ENCODE results near the gene ECSCR. TPM values are rescaled to one million over a fixed set of nuclear protein-coding genes. Genes with fewer than 3 reads are reported as not detected.

ECSCR gene
- total and polyA plus RNA-seq, 10 of the 15 experiments (the other 5 are each of a cell fraction or from before 2014, with no cell fraction given), result 0.15 to 0.83 (median 0.23) TPM; not detected in 3

DNA sequence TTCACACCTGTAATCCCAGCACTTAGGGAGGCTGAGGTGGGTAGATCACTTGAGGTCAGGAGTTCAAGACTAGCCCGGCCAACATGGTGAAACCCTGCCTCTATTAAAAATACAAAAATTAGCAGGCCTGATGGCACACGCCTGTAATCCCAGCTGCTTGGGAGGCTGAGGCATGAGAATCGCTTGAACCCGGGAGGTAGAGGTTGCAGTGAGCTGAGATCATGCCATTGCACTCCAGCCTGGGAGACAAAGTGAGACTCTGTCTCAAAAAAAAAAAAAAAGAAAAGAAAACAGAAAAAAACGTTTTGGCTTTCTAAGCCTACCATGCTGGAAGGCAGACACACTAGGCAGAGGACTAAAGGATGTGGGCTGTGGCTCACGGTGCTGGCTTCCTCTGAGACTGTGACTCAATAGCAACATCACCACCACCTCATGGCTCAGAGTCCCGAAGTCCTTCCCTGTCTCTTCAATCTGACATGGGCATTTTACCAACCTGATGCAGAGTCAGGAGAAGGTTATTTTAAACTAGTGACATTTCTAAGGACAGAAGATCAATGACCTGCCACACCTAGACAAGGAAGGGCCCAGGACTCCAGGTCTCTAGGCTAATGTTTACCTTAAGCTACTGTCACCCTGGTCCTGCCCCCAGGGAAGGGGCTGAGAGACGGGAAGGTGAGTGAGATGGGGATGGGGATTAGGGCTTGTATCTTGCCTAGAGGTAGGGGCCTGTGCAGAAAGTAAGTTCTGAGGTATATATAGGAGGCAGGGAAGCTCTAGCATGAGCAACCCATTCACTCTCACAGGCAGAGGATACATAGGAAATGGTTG lies 3.7 kb downstream of the ECSCR start (continued):
- TF ChIP-seq, protein P1, sequence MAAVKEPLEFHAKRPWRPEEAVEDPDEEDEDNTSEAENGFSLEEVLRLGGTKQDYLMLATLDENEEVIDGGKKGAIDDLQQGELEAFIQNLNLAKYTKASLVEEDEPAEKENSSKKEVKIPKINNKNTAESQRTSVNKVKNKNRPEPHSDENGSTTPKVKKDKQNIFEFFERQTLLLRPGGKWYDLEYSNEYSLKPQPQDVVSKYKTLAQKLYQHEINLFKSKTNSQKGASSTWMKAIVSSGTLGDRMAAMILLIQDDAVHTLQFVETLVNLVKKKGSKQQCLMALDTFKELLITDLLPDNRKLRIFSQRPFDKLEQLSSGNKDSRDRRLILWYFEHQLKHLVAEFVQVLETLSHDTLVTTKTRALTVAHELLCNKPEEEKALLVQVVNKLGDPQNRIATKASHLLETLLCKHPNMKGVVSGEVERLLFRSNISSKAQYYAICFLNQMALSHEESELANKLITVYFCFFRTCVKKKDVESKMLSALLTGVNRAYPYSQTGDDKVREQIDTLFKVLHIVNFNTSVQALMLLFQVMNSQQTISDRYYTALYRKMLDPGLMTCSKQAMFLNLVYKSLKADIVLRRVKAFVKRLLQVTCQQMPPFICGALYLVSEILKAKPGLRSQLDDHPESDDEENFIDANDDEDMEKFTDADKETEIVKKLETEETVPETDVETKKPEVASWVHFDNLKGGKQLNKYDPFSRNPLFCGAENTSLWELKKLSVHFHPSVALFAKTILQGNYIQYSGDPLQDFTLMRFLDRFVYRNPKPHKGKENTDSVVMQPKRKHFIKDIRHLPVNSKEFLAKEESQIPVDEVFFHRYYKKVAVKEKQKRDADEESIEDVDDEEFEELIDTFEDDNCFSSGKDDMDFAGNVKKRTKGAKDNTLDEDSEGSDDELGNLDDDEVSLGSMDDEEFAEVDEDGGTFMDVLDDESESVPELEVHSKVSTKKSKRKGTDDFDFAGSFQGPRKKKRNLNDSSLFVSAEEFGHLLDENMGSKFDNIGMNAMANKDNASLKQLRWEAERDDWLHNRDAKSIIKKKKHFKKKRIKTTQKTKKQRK (IDR thresholded peaks at IDR 0.05; ENCODE audit: low read depth, low read length), result no peak
- TF ChIP-seq MTA3 (IDR thresholded peaks at IDR 0.05; ENCODE audit: borderline replicate concordance, low read length), result no peak
- no peak for TF ChIP-seq ESRRA (IDR thresholded peaks at IDR 0.05; ENCODE audit: low read length)
- TF ChIP-seq SP1 (IDR thresholded peaks at IDR 0.05; ENCODE audit: low read depth, low read length), result no peak
- no peak for TF ChIP-seq DPF2 (IDR thresholded peaks at IDR 0.05)
- TF ChIP-seq, protein P2, sequence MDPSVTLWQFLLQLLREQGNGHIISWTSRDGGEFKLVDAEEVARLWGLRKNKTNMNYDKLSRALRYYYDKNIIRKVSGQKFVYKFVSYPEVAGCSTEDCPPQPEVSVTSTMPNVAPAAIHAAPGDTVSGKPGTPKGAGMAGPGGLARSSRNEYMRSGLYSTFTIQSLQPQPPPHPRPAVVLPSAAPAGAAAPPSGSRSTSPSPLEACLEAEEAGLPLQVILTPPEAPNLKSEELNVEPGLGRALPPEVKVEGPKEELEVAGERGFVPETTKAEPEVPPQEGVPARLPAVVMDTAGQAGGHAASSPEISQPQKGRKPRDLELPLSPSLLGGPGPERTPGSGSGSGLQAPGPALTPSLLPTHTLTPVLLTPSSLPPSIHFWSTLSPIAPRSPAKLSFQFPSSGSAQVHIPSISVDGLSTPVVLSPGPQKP (IDR thresholded peaks at IDR 0.05; ENCODE audit: low read depth, low read length), result no peak
- TF ChIP-seq CBX3 (IDR thresholded peaks at IDR 0.05; ENCODE audit: borderline replicate concordance, low read depth), result no peak
- no peak for TF ChIP-seq NFYB (IDR thresholded peaks at IDR 0.05; ENCODE audit: insufficient read depth, low read depth, low read length)
- no peak for TF ChIP-seq EGR1 (IDR thresholded peaks at IDR 0.05; ENCODE audit: borderline replicate concordance in 1 of 2, low read depth in 2 of 2, low read length in 2 of 2)
- TF ChIP-seq MEF2A (IDR thresholded peaks at IDR 0.05; ENCODE audit: insufficient read depth, low read depth, low read length), result no peak
- TF ChIP-seq, protein P3, sequence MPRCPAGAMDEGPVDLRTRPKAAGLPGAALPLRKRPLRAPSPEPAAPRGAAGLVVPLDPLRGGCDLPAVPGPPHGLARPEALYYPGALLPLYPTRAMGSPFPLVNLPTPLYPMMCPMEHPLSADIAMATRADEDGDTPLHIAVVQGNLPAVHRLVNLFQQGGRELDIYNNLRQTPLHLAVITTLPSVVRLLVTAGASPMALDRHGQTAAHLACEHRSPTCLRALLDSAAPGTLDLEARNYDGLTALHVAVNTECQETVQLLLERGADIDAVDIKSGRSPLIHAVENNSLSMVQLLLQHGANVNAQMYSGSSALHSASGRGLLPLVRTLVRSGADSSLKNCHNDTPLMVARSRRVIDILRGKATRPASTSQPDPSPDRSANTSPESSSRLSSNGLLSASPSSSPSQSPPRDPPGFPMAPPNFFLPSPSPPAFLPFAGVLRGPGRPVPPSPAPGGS (IDR thresholded peaks at IDR 0.05; ENCODE audit: borderline replicate concordance, insufficient read depth, low read depth, low read length, poor library complexity, severe bottlenecking), result no peak
- no peak for TF ChIP-seq ZZZ3 (IDR thresholded peaks at IDR 0.05; ENCODE audit: control insufficient read depth, insufficient read length, low read depth)
- TF ChIP-seq TCF12 (IDR thresholded peaks at IDR 0.05; ENCODE audit: low read depth, low read length), result no peak
- TF ChIP-seq, protein P4, sequence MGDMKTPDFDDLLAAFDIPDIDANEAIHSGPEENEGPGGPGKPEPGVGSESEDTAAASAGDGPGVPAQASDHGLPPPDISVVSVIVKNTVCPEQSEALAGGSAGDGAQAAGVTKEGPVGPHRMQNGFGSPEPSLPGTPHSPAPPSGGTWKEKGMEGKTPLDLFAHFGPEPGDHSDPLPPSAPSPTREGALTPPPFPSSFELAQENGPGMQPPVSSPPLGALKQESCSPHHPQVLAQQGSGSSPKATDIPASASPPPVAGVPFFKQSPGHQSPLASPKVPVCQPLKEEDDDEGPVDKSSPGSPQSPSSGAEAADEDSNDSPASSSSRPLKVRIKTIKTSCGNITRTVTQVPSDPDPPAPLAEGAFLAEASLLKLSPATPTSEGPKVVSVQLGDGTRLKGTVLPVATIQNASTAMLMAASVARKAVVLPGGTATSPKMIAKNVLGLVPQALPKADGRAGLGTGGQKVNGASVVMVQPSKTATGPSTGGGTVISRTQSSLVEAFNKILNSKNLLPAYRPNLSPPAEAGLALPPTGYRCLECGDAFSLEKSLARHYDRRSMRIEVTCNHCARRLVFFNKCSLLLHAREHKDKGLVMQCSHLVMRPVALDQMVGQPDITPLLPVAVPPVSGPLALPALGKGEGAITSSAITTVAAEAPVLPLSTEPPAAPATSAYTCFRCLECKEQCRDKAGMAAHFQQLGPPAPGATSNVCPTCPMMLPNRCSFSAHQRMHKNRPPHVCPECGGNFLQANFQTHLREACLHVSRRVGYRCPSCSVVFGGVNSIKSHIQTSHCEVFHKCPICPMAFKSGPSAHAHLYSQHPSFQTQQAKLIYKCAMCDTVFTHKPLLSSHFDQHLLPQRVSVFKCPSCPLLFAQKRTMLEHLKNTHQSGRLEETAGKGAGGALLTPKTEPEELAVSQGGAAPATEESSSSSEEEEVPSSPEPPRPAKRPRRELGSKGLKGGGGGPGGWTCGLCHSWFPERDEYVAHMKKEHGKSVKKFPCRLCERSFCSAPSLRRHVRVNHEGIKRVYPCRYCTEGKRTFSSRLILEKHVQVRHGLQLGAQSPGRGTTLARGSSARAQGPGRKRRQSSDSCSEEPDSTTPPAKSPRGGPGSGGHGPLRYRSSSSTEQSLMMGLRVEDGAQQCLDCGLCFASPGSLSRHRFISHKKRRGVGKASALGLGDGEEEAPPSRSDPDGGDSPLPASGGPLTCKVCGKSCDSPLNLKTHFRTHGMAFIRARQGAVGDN (IDR thresholded peaks at IDR 0.05), result peak; percentile 92
- TF ChIP-seq, protein P5, sequence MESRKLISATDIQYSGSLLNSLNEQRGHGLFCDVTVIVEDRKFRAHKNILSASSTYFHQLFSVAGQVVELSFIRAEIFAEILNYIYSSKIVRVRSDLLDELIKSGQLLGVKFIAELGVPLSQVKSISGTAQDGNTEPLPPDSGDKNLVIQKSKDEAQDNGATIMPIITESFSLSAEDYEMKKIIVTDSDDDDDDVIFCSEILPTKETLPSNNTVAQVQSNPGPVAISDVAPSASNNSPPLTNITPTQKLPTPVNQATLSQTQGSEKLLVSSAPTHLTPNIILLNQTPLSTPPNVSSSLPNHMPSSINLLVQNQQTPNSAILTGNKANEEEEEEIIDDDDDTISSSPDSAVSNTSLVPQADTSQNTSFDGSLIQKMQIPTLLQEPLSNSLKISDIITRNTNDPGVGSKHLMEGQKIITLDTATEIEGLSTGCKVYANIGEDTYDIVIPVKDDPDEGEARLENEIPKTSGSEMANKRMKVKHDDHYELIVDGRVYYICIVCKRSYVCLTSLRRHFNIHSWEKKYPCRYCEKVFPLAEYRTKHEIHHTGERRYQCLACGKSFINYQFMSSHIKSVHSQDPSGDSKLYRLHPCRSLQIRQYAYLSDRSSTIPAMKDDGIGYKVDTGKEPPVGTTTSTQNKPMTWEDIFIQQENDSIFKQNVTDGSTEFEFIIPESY (IDR thresholded peaks at IDR 0.05), result no peak
- no peak for TF ChIP-seq SMAD1 (IDR thresholded peaks at IDR 0.05; ENCODE audit: low read depth, partially characterized antibody)
- TF ChIP-seq STAT3 (IDR thresholded peaks at IDR 0.05; ENCODE audit: low read depth, low read length), result no peak

Measured in GM12878 (cell line).